ENCODE results near the gene IMMT. TPM values are rescaled to one million over a fixed set of nuclear protein-coding genes. Genes with fewer than 3 reads are reported as not detected.
A peak's percentile ranks its signal among the peaks of the same experiment; 100 is the strongest.

IMMT gene
- total and polyA plus RNA-seq, 9 of the 15 experiments (the other 6 are each of a cell fraction or from before 2014, with no cell fraction given) = 119 to 294 (median 140) TPM

- peak; percentile 88 for TF ChIP-seq HCFC1 (IDR thresholded peaks at IDR 0.05; ENCODE audit: low read depth, low read length)
- TF ChIP-seq PML (IDR thresholded peaks at IDR 0.05; ENCODE audit: low read length) = no peak
- 0 out of 4 replicates have a peak, but pooled peaks of 1 of the 2 experiments have one; percentile 52 for TF ChIP-seq SIN3A (IDR thresholded peaks at IDR 0.05; ENCODE audit: borderline replicate concordance in 2 of 2, control insufficient read depth in 1 of 2, low read depth in 2 of 2, low read length in 2 of 2)
- TF ChIP-seq, protein P1, sequence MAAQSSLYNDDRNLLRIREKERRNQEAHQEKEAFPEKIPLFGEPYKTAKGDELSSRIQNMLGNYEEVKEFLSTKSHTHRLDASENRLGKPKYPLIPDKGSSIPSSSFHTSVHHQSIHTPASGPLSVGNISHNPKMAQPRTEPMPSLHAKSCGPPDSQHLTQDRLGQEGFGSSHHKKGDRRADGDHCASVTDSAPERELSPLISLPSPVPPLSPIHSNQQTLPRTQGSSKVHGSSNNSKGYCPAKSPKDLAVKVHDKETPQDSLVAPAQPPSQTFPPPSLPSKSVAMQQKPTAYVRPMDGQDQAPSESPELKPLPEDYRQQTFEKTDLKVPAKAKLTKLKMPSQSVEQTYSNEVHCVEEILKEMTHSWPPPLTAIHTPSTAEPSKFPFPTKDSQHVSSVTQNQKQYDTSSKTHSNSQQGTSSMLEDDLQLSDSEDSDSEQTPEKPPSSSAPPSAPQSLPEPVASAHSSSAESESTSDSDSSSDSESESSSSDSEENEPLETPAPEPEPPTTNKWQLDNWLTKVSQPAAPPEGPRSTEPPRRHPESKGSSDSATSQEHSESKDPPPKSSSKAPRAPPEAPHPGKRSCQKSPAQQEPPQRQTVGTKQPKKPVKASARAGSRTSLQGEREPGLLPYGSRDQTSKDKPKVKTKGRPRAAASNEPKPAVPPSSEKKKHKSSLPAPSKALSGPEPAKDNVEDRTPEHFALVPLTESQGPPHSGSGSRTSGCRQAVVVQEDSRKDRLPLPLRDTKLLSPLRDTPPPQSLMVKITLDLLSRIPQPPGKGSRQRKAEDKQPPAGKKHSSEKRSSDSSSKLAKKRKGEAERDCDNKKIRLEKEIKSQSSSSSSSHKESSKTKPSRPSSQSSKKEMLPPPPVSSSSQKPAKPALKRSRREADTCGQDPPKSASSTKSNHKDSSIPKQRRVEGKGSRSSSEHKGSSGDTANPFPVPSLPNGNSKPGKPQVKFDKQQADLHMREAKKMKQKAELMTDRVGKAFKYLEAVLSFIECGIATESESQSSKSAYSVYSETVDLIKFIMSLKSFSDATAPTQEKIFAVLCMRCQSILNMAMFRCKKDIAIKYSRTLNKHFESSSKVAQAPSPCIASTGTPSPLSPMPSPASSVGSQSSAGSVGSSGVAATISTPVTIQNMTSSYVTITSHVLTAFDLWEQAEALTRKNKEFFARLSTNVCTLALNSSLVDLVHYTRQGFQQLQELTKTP (IDR thresholded peaks at IDR 0.05; ENCODE audit: low read depth in 1 of 2, partially characterized antibody in 2 of 2) = peak in 1 of 2 experiments; percentile 83
- TF ChIP-seq ZMIZ1 (IDR thresholded peaks at IDR 0.05; ENCODE audit: low read depth in 2 of 2, low read length in 2 of 2) = no peak
- TF ChIP-seq TBL1XR1 (IDR thresholded peaks at IDR 0.05; ENCODE audit: low read length in 2 of 2) = no peak
- TF ChIP-seq FOXK2 (conservative IDR thresholded peaks at IDR 0.05 in 1 of 2, IDR thresholded peaks at IDR 0.05 in 1 of 2; ENCODE audit: low read depth in 2 of 2) = peak; percentile 16 to 55; a peak in 2 of 4 replicates
- no peak for TF ChIP-seq HNRNPK (IDR thresholded peaks at IDR 0.05; ENCODE audit: low read depth, low read length, poor library complexity, severe bottlenecking)
- TF ChIP-seq NR2C1 (IDR thresholded peaks at IDR 0.05) = peak; percentile 90
- peak; percentile 93 for TF ChIP-seq NR2C1 (tag; IDR thresholded peaks at IDR 0.05)
- TF ChIP-seq EP300 (IDR thresholded peaks at IDR 0.05; ENCODE audit: low read length) = no peak
- TF ChIP-seq MTA2 (IDR thresholded peaks at IDR 0.05; ENCODE audit: low read depth) = no peak
- no peak for TF ChIP-seq POLR3A (IDR thresholded peaks at IDR 0.05; ENCODE audit: borderline replicate concordance, extremely low read depth, insufficient read depth, insufficient read length)
- TF ChIP-seq OTX1 (CRISPR knock-in tag; IDR thresholded peaks at IDR 0.05) = no peak
- no peak for TF ChIP-seq ZBTB1 (CRISPR knock-in tag; IDR thresholded peaks at IDR 0.05; ENCODE audit: borderline replicate concordance, low read depth)
- no peak for TF ChIP-seq FOXJ3 (CRISPR knock-in tag; IDR thresholded peaks at IDR 0.05)
- TF ChIP-seq TOE1 (IDR thresholded peaks at IDR 0.05; ENCODE audit: borderline replicate concordance) = peak; percentile 20; the same call in 1 of the 2 replicates
- no peak for TF ChIP-seq TOE1 (CRISPR knock-in tag; IDR thresholded peaks at IDR 0.05; ENCODE audit: borderline replicate concordance, low read depth)
- TF ChIP-seq CSDE1 (IDR thresholded peaks at IDR 0.05) = 0 out of 4 replicates have a peak, but pooled peaks of 1 of the 2 experiments have one; percentile 3
- TF ChIP-seq TRIM25 (IDR thresholded peaks at IDR 0.05; ENCODE audit: borderline replicate concordance) = no peak
These were observed 559 bp downstream of the IMMT start (continued) for GRCh38 chr2:86194751-86195054.

Measured in K562 (cell line).